GM18520 (cell line): ENCODE measurements around the gene TCFL5.

Source experiments
- ATAC-seq: cut with Tn5 transposase; IDR thresholded peaks from one replicate; pipeline ENCODE4 v1.9.1; 2021; ENCODE audit not compliant: unreplicated experiment

TCFL5 gene

DNA sequence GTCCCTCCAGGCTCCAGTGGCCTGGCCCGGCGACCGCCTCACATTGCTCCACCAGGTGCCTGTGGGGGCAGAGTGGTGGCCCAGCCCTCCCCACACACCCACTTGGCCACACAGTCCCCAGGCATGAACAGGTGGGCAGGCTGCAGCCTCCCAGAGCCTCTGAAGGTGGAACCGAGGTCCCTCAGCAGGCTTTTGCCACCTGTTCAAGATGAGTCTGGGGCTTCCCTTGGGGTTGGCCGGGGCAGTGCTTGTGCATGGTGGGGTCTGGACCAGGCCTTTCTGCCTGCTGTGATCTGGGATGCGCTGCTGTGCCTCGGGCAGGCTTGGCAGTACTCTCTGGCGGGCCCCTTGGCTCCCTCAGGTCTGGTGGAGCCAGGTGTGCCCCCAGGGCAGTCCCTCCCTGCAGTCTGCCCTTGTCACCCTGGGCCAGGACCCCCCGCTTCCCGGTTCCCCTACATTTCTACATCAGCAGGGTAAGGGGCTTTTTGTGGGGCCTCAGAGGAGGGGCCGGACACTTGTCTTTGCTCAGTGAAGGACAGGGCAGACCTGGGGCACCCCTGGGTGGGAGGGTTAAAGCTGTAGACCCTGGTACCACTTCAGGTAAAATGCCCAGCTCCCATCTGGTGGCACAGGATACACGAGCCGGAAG, 47.4 kb downstream of the TCFL5 start:
- ATAC-seq = no peak

DNA sequence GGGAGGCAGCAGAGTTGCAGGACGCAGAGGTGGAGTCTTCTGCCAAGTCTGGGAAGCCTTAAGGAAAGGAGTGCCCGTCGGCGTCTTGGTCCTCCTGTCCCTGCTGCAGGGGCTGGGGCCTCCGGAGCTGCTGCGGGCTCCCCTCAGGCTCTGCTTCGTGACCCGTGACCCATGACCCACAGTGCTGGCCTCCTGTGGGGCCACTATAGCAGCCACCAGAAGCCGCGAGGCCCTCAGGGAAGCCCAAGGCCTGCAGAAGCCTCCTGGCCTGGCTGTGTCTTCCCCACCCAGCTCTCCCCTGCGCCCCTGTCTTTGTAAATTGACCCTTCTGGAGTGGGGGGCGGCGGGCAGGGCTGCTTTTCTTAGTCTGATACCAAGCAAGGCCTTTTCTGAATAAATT, 48.0 kb downstream of the TCFL5 start:
- no peak for ATAC-seq

- ATAC-seq = no peak
These were observed 48.8 kb downstream of the TCFL5 start for GRCh38 chr20:62812907-62813200.

- ATAC-seq = no peak
These were observed 49.3 kb downstream of the TCFL5 start for GRCh38 chr20:62812181-62812906.

GRCh38 chr20:62811720-62812119, 49.9 kb downstream of the TCFL5 start:
- no peak for ATAC-seq

- ATAC-seq = no peak
These were observed 50.3 kb downstream of the TCFL5 start for GRCh38 chr20:62811320-62811719.

DNA sequence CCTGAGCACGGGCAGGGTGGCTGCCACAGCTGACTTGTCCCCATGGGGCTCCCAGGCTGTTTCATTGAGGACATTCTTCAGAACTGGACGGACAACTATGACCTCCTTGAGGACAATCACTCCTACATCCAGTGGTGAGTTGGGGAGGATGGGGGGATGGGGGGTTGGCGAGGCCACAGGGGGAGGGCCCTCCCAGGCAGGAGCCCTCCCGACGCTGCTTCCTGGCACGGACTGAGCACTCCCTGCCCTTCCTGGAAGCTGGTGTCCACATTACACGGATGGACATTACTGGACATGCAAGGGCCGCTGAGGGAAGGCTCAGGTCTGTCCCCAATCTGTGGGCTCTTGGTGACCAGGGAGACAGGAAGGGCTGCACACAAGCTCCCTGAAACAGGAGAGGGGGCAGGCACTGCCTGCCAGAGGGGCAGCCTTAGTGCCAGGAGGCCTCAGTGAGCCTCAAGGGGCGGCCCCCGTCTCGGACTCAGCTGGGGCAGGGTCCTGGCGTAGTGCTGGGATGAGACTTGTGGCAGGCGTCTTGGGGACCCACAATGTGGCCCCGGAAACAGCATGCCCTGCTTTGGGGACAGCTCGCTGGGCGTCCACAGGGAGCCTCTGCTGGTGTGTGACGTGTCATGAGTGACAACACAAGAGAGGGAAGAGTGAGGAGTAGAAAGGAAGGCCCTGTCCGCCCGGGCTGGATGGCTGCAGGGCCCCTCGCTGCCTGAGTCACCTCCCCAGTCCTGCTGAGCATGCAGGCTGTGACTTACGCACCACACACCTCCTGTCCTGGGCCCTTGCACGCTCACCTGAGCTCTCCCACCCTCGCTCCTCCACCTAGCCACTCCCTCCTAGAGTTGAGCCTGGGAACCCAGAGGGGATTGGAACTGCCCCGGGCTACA, 51.8 kb downstream of the TCFL5 start:
- ATAC-seq = no peak

GRCh38 chr20:62808211-62808865, 53.3 kb downstream of the TCFL5 start:
- ATAC-seq = no peak

- no peak for ATAC-seq
These were observed 54.0 kb downstream of the TCFL5 start for GRCh38 chr20:62807444-62808210.

DNA sequence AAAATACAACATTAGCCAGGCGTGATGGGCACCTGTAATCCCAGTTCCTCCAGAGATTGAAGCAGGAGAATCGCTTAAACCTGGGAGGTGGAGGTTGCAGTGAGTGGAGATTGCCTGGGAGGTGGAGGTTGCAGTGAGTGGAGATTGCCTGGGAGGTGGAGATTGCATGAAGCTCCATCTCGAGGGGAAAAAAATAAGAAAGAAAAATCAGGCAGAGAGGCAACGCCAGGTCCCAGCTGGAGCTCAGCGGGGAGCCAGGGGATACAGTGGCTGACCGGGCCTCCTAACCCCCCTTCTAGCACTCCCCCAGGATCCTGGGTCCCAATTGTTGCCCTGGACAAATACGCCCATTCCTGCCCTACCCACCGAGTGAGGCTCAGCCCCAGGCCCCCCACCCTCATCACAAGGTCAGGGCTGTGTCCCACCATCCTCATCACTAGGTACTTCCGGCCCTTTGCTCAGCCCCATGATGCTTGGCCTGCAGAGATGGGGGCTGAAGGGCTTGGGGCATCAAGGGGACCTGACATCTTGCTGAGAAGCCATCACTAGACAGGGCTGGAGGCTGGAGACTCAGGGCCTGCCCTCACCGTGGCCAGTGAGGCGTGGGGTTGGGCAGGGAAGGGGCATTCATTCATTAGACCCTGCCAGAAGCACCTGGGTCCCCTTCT, 55.1 kb downstream of the TCFL5 start:
- no peak for ATAC-seq

GRCh38 chr20:62805711-62806382, 55.8 kb downstream of the TCFL5 start:
- ATAC-seq = no peak

DNA sequence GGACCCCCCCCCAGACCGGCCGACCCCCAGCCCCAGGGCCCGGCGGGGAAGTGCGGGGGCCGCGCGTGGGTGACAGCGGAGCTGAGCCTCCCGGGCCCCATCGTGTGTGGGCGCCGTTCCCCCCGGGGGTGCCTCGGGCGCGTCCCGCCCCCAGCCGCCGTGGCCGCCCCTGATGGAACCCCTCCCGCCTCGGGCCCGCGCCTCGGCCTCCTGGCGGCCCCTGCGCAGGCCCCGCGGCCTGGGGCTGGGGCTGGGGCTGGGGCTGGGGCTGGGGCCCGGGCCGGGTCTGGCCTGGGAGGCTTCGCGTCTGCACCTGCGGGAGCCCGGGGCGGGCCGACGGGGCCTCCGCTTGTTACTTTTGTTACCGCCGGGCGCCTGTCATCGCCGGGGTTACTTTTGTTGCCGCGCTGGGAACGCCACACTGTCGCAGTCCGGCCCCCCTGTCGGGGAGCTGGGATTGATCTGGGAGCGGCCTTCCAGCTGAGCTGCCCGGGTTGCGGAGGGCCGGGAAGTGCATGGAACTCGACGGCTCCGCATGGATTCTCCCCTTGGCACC, 56.4 kb downstream of the TCFL5 start:
- ATAC-seq = no peak

GRCh38 chr20:62804627-62805154, 56.9 kb downstream of the TCFL5 start, which contains the start of gene OGFR:
Gene OGFR (plus strand): TSS chr20:62804835. CDS start chr20:62804860, 25 bp downstream.
- ATAC-seq = no peak

DNA sequence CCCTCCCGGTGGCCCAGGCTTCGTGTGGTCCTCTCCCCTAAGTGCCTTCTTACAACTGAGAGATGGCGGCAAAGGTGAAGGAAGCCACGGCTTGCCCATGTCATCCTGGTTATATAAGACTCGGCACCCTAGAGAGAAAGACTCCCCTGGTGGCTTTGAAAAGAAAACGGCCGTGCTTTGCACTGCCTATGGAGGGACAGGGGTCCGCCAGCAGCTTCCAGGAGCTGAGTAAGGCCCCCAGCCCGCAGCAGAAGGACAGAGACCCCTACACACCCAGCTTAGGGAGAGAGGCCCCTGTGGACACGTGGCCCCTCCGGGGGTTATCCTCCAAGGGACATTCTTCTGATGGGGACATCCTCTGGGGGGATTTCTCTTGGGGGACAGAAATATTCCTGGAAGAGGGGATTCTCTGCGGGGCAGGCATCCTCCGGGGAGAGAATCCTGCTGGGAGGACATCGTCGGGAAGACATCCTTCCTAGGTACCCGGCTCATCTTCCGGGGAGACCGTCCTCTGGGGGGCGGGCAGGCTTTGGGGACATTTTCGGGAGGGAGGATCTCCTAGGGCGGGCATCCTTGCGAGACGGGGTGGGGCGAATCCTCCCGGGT, 57.5 kb downstream of the TCFL5 start:
- ATAC-seq = no peak

- no peak for ATAC-seq
These were observed 59.5 kb downstream of the TCFL5 start for GRCh38 chr20:62802026-62802712.

DNA sequence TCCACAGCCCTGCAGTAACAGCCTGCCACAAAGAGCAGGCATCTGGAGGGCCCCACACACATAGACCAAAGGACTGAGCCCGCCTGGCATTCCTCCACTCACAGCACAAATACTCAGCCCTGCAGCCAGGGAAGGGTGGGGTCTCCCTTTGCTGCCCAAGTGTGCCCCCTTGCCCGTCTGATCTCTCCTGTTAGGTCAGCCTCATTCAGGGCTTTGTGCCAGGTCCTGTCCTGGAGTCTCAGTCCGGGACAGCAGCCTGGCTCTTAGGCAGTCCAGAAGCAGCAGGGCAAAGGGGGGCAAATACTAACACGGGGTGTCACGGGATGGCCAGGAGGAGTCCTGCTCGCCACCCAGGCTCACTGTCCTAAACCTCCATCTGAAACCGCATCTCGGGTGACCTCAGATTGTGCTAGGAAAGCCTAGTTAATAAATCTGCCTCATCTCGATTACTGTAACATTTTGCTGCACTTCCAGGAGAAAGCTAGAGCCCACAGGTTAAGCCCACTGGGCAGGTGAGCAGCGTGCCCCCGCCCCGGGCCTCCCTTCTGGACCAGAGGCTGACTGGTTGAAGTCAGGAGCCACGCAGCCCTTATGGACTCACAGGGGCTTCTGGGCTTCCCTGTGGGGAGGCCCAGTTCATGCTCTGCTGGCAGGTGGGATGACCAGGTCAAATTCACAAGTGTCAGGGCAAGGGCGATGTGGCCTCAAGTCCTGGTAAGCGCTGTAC, 60.2 kb downstream of the TCFL5 start:
- ATAC-seq = no peak
